ENCODE measurements around the gene LHX2.

DNA sequence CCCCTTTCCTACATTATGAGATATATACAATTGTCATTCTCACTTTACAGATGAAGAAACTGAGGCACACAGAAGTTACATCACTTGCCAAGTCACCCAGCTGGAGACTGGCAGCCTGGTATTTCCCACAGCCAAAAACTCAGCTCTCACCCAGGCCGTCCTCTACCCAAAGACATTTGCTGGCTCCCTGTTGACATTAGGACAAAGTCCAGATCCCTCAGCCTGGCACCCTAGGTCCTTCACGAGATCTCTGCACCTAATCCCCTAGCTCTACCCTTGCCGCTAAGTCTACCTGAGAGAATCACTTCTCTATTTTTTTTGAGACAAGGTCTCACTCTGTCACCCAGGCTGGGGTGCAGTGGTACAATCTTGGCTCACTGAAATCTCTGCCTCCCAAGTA is 26.8 kb upstream of the LHX2 start:
- TF ChIP-seq, protein P1, sequence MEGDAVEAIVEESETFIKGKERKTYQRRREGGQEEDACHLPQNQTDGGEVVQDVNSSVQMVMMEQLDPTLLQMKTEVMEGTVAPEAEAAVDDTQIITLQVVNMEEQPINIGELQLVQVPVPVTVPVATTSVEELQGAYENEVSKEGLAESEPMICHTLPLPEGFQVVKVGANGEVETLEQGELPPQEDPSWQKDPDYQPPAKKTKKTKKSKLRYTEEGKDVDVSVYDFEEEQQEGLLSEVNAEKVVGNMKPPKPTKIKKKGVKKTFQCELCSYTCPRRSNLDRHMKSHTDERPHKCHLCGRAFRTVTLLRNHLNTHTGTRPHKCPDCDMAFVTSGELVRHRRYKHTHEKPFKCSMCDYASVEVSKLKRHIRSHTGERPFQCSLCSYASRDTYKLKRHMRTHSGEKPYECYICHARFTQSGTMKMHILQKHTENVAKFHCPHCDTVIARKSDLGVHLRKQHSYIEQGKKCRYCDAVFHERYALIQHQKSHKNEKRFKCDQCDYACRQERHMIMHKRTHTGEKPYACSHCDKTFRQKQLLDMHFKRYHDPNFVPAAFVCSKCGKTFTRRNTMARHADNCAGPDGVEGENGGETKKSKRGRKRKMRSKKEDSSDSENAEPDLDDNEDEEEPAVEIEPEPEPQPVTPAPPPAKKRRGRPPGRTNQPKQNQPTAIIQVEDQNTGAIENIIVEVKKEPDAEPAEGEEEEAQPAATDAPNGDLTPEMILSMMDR (conservative IDR thresholded peaks at IDR 0.05) = no peak
- no peak for TF ChIP-seq EZH2 (IDR thresholded peaks at IDR 0.05; ENCODE audit: low read depth)

All from PC-9 (cell line).